ENCODE data around the gene PLEKHS1.
"Not testable (repeated sequence)": the region's sequence is repeated elsewhere in the genome, so short reads cannot be mapped to it uniquely, and the experiment has no call there.

Gene PLEKHS1

GRCh38 chr10:113791691-113792090 lies 40.2 kb downstream of the PLEKHS1 start:
- no peak for DNase-seq (ENCODE audit: low read depth in 3 of 3)

GRCh38 chr10:113801569-113801968 lies 50.1 kb downstream of the PLEKHS1 start:
- no peak for DNase-seq (ENCODE audit: low read depth in 3 of 3)

GRCh38 chr10:113802997-113803396 lies 51.5 kb downstream of the PLEKHS1 start:
- no peak for DNase-seq (ENCODE audit: low read depth in 3 of 3)

GRCh38 chr10:113806503-113806902 lies 55.0 kb downstream of the PLEKHS1 start:
- no peak for DNase-seq (ENCODE audit: low read depth in 3 of 3)

- no peak for DNase-seq (ENCODE audit: low read depth in 3 of 3)
Measured at GRCh38 chr10:113808168-113808567, 56.7 kb downstream of the PLEKHS1 start.

GRCh38 chr10:113814700-113815099 lies 63.2 kb downstream of the PLEKHS1 start:
- not testable (repeated sequence) for DNase-seq (ENCODE audit: low read depth in 3 of 3)

GRCh38 chr10:113819989-113820388 lies 68.5 kb downstream of the PLEKHS1 start:
- DNase-seq (ENCODE audit: low read depth in 3 of 3) = no peak

- no peak for DNase-seq (ENCODE audit: low read depth in 3 of 3)
Measured at GRCh38 chr10:113820507-113820906, 69.0 kb downstream of the PLEKHS1 start.

- not testable (repeated sequence) for DNase-seq (ENCODE audit: low read depth in 3 of 3)
Measured at GRCh38 chr10:113821306-113821705, 69.8 kb downstream of the PLEKHS1 start.

GRCh38 chr10:113822174-113822573 lies 70.7 kb downstream of the PLEKHS1 start:
- no peak for DNase-seq (ENCODE audit: low read depth in 3 of 3)

- DNase-seq (ENCODE audit: low read depth in 3 of 3) = no peak
Measured at GRCh38 chr10:113823389-113823788, 71.9 kb downstream of the PLEKHS1 start.

GRCh38 chr10:113825791-113826190 lies 74.3 kb downstream of the PLEKHS1 start:
- no peak for DNase-seq (ENCODE audit: low read depth in 3 of 3)

GRCh38 chr10:113828567-113828966 lies 77.1 kb downstream of the PLEKHS1 start:
- not testable (repeated sequence) for DNase-seq (ENCODE audit: low read depth in 3 of 3)
